Ascending aorta (tissue), 2 donors: Measurements from ENCODE around the gene EFCAB12. TPM values are rescaled to one million over a fixed set of nuclear protein-coding genes. Genes with fewer than 3 reads are reported as not detected.

Experiments
- DNase-seq, 2 donors: peaks; one replicate each; pipeline ENCODE4 v3.0.0-alpha.2; 2019; ENCODE audit warnings: low spot score in 2 of 2
- H3K27ac ChIP-seq, 2 donors: fragments of 200-600 bp; sonication (generic); one replicate each; pipeline ENCODE4 v1.5.1; 2016 to 2017; ENCODE audit warnings: mild to moderate bottlenecking in 1 of 2
- H3K27me3 ChIP-seq: fragments of 200-600 bp; sonication (generic); one replicate; pipeline ENCODE4 v1.5.1; 2017
- H3K36me3 ChIP-seq, 2 donors: fragments of 200-600 bp; sonication (generic); one replicate each; pipeline ENCODE4 v1.5.1; 2016
- H3K4me1 ChIP-seq, 2 donors: fragments of 200-600 bp; sonication (generic); one replicate each; pipeline ENCODE4 v1.5.1; 2016 to 2017; ENCODE audit warnings: mild to moderate bottlenecking in 1 of 2
- H3K4me3 ChIP-seq, 2 donors: fragments of 200-600 bp; sonication (generic); one replicate each; pipeline ENCODE4 v1.5.1; 2016 to 2017; ENCODE audit warnings: mild to moderate bottlenecking in 1 of 2
- H3K9me3 ChIP-seq, 2 donors: fragments of 200-600 bp; sonication (generic); one replicate each; pipeline ENCODE4 v1.5.1; 2016
- intact Hi-C: fragments of 100-400 bp; cut with DNase I; formaldehyde crosslinking; loops from one replicate; pipeline ENCODE4 v1.15.1; 2023
- total RNA-seq: library from RNA; depleted of rRNA; stranded (reverse); fragments of >200 nt; gene quantifications from one replicate; pipeline ENCODE4 v1.1.0, GENCODE V29; 2016
- TF ChIP-seq, protein P1 (sequence below), 3 experiments: fragments of 200-600 bp in 2 of 3; fragments of 450-650 bp in 1 of 3; sonication (generic) in 2 of 3; IDR thresholded peaks; one replicate each; pipeline ENCODE4 v1.5.1; 2016 to 2019; ENCODE audit warnings: antibody characterized with exemption in 3 of 3, mild to moderate bottlenecking in 1 of 3, moderate library complexity in 1 of 3

EFCAB12 gene
- total RNA-seq, 1 donor from 2014 or later: not detected

DNA sequence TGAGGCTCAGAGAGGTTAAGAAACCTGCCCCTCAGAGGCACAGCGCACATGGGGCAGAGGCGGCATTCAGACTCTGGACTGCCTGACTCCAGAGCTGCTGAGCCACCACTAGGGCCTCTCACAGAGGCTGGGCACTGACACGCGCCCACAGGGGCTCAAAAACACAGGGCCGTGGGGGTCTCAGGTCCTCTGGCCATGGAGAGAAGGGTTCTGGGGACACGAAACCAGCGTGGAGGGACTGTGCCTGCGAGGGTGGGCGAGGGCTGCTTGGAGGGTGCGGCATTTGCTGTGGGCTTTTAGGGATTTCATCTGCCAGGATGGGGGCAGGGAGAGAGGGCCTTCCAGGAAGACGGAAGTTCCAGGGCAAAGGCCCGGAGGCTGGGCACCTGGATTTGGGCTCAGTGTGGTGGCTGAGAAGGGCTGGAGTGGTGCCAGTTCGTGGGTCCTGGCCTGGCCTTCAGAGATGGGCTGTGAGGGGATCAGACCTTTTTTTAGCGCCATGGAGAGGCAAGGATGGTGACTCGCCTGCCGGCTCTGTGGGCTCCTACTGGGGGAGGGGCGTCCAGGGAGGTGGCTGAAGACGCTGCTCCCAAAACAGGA is 69.6 kb downstream of the EFCAB12 start:
- no peak overlapping the region for H3K4me3 ChIP-seq
- TF ChIP-seq, protein P1, sequence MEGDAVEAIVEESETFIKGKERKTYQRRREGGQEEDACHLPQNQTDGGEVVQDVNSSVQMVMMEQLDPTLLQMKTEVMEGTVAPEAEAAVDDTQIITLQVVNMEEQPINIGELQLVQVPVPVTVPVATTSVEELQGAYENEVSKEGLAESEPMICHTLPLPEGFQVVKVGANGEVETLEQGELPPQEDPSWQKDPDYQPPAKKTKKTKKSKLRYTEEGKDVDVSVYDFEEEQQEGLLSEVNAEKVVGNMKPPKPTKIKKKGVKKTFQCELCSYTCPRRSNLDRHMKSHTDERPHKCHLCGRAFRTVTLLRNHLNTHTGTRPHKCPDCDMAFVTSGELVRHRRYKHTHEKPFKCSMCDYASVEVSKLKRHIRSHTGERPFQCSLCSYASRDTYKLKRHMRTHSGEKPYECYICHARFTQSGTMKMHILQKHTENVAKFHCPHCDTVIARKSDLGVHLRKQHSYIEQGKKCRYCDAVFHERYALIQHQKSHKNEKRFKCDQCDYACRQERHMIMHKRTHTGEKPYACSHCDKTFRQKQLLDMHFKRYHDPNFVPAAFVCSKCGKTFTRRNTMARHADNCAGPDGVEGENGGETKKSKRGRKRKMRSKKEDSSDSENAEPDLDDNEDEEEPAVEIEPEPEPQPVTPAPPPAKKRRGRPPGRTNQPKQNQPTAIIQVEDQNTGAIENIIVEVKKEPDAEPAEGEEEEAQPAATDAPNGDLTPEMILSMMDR (IDR thresholded peaks at IDR 0.05): no peak
- no peaks in the 10 kb centered on the region for H3K9me3 ChIP-seq
- no peak overlapping the region for H3K27ac ChIP-seq
- no peaks in the 10 kb centered on the region for H3K4me1 ChIP-seq
- DNase-seq: no peak
- no peaks in the 10 kb centered on the region for H3K27me3 ChIP-seq
- H3K36me3 ChIP-seq: no peaks in the 10 kb centered on the region
- intact Hi-C loops: no loop called here

DNA sequence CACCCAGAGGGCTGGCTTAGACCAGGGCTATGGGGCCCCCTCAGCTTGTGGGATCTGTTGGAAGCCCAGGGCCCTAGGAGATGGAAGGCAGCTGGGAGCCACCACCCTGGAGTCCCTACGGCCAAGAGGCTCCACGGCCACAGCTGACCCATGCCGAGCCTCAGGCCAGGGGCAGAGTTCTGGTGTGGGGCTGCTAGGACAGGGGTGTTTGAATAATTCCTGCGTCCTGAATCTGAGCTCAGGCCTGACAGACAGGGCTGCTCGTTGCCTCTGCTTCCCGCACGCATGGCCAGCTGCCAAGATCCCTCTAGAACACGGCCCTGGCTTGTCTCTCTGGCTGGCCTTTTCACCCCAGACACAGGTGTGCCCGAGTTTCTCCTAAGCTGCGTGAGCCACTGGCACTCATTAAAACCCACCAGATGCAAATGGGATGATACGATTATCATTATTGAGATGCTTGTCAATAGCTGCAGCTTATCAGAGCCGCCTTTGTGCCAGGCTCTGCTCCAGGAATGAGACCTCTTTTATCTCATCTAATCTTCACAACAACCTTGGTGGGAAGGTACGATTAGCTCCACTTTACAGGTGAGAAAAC is 70.2 kb downstream of the EFCAB12 start:
- Histone ChIP-seq H3K27me3 (no peaks in the 10 kb centered on the region), H3K27ac (no peak overlapping the region), H3K9me3 (no peaks in the 10 kb centered on the region), H3K4me1 (no peaks in the 10 kb centered on the region), H3K36me3 (no peaks in the 10 kb centered on the region), H3K4me3 (no peak overlapping the region)
- intact Hi-C loops: no loop called here
- TF ChIP-seq, protein P1 (IDR thresholded peaks at IDR 0.05): no peak
- no peak for DNase-seq

DNA sequence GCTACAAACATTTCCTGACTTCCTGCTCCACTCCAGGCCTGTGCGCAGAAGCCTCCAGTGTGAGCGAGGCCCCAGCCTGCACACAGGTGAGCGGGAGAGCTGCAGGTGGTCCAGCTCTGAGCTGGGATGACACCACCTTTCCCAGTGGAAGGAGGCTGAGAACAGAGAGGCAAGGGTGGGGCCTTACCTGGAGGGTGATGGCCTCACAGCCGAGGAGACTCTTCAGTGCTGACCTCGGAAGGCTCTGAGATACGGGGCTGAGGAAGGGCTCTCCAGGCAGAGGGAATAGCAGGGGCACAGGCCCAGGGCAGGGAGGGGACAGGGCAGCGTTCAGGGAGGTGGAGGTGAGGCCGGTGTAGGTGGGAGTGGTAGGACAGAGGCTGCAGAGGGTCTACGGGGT is 70.8 kb downstream of the EFCAB12 start:
- DNase-seq: no peak
- intact Hi-C loops: no loop called here
- TF ChIP-seq, protein P1 (IDR thresholded peaks at IDR 0.05): no peak
- H3K9me3 ChIP-seq: no peaks in the 10 kb centered on the region
- H3K27ac ChIP-seq: no peak overlapping the region
- no peaks in the 10 kb centered on the region for H3K27me3 ChIP-seq
- no peaks in the 10 kb centered on the region for H3K4me1 ChIP-seq
- H3K36me3 ChIP-seq: no peaks in the 10 kb centered on the region
- no peak overlapping the region for H3K4me3 ChIP-seq

DNA sequence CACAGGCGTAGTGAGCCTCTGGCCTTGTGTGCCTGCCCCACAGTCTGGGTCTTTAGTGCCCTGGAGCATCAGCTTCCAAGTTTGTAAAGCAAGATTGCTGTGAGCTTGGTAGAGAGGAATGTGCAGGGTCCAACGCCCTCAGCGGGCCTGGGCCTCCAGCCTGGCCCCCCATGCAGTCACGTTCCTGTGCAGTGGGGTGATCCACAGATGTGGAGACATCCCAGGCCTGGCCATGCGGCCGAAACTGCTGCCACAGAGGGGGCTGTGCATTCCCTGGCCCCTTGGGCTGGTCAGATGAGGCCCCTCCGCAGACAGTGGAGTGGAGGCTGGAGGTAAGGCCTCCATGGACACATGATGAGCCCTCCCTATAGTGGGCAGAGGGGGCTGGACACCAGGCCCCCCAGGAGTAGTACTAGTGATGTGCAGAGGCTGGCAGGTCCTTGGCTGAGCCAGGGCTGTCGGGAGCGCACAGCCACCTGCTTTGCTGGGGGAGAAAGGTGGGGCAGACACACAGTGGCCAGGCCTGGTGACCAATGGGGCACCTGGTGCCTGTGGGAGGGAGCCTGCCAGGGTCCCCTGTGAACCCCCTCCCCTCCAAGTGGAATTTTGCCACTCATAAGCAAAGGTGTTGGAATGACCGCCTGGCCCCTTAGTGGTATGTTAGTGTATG is 71.5 kb downstream of the EFCAB12 start:
- Histone ChIP-seq H3K27ac (no peak overlapping the region), H3K4me3 (no peak overlapping the region), H3K36me3 (no peaks in the 10 kb centered on the region), H3K9me3 (no peaks in the 10 kb centered on the region), H3K4me1 (no peaks in the 10 kb centered on the region), H3K27me3 (no peaks in the 10 kb centered on the region)
- DNase-seq: no peak
- TF ChIP-seq, protein P1 (IDR thresholded peaks at IDR 0.05): no peak
- intact Hi-C loops: no loop called here

DNA sequence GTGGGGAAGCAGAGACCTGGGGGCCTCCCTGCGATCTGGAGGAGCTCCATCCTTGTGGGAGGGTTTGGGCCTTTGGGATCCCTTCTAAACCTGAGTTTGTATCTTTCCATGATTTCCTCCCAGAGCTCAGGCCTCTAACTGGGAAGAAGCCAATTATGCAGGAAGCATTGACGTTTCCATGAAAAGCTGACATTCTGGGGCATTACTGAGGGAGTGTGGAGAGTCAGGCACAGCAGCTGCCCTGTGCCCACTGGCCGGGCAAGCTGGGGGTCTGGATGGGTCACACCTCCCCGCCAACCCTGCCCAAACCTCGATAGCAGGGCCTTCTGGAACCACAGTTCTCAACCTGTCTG is 74.9 kb downstream of the EFCAB12 start:
- no peaks in the 10 kb centered on the region for H3K36me3 ChIP-seq
- DNase-seq: no peak
- H3K4me3 ChIP-seq: no peak overlapping the region
- intact Hi-C loops: no loop called here
- no peaks in the 10 kb centered on the region for H3K4me1 ChIP-seq
- no peak overlapping the region for H3K27ac ChIP-seq
- H3K27me3 ChIP-seq: no peaks in the 10 kb centered on the region
- no peaks in the 10 kb centered on the region for H3K9me3 ChIP-seq
- TF ChIP-seq, protein P1 (IDR thresholded peaks at IDR 0.05): no peak
